Osteocyte (in vitro differentiated cells): ENCODE measurements around the gene KRT86. TPM values are rescaled to one million over a fixed set of nuclear protein-coding genes. Genes with fewer than 3 reads are reported as not detected.
"Not testable (repeated sequence)": the region's sequence is repeated elsewhere in the genome, so short reads cannot be mapped to it uniquely, and the experiment has no call there.

Source experiments
- DNase-seq: peaks from one replicate; pipeline ENCODE4 v3.0.0; 2021; ENCODE audit warnings: mixed read lengths; ENCODE audit not compliant: unreplicated experiment; ENCODE audit errors: extremely low spot score
- H3K27ac Mint-ChIP-seq: one replicate; pipeline ENCODE4 v1.8.0; 2021; ENCODE audit warnings: mild to moderate bottlenecking, mixed read lengths; ENCODE audit not compliant: unreplicated experiment
- H3K27me3 Mint-ChIP-seq: one replicate; pipeline ENCODE4 v1.8.0; 2021; ENCODE audit warnings: mixed read lengths; ENCODE audit not compliant: unreplicated experiment
- H3K36me3 Mint-ChIP-seq: one replicate; pipeline ENCODE4 v1.8.0; 2021; ENCODE audit warnings: mixed read lengths; ENCODE audit not compliant: unreplicated experiment
- H3K4me1 Mint-ChIP-seq: one replicate; pipeline ENCODE4 v1.8.0; 2021; ENCODE audit warnings: mixed read lengths; ENCODE audit not compliant: unreplicated experiment
- H3K4me3 Mint-ChIP-seq: one replicate; pipeline ENCODE4 v1.8.0; 2021; ENCODE audit warnings: mild to moderate bottlenecking, moderate library complexity, mixed read lengths; ENCODE audit not compliant: unreplicated experiment
- H3K9me3 Mint-ChIP-seq: one replicate; pipeline ENCODE4 v1.8.0; 2021; ENCODE audit warnings: mixed read lengths; ENCODE audit not compliant: unreplicated experiment
- CTCF ChIP-seq: fragments of 200-600 bp; sonication (generic); IDR thresholded peaks from 2 replicates; pipeline ENCODE4 v1.5.0; 2021; ENCODE audit warnings: antibody characterized with exemption, mild to moderate bottlenecking, moderate library complexity
- total RNA-seq: library from RNA; stranded (reverse); gene quantifications from 2 replicates; pipeline ENCODE4 v1.2.1, GENCODE V29; 2021

Gene KRT86
- total RNA-seq, 1 donor from 2014 or later: 0.24 TPM

GRCh38 chr12:52255926-52256583 is 18.4 kb upstream of the KRT86 start:
- H3K36me3 Mint-ChIP-seq: no peaks in the 10 kb centered on the region
- DNase-seq: no peak
- TF ChIP-seq CTCF: no peak
- H3K27ac Mint-ChIP-seq: no peak overlapping the region
- no peak overlapping the region for H3K4me3 Mint-ChIP-seq
- H3K27me3 Mint-ChIP-seq: no peaks in the 10 kb centered on the region
- H3K9me3 Mint-ChIP-seq: no peaks in the 10 kb centered on the region
- H3K4me1 Mint-ChIP-seq: peaks cover 19% of the 10 kb centered on the region

- H3K36me3 Mint-ChIP-seq: no peaks in the 10 kb centered on the region
- H3K27ac Mint-ChIP-seq: no peak overlapping the region
- H3K4me1 Mint-ChIP-seq: peaks cover 24% of the 10 kb centered on the region
- DNase-seq: no peak
- H3K4me3 Mint-ChIP-seq: no peak overlapping the region
- H3K9me3 Mint-ChIP-seq: no peaks in the 10 kb centered on the region
- TF ChIP-seq CTCF: no peak
- no peaks in the 10 kb centered on the region for H3K27me3 Mint-ChIP-seq
Measured at GRCh38 chr12:52256584-52256935, 17.9 kb upstream of the KRT86 start.

- Mint-ChIP-seq H3K4me3 (no peak overlapping the region), H3K27me3 (no peaks in the 10 kb centered on the region), H3K4me1 (peaks cover 26% of the 10 kb centered on the region), H3K36me3 (no peaks in the 10 kb centered on the region), H3K27ac (no peak overlapping the region), H3K9me3 (no peaks in the 10 kb centered on the region)
- TF ChIP-seq CTCF: no peak
- DNase-seq: no peak
Measured at GRCh38 chr12:52257074-52257551, 17.3 kb upstream of the KRT86 start.

DNA sequence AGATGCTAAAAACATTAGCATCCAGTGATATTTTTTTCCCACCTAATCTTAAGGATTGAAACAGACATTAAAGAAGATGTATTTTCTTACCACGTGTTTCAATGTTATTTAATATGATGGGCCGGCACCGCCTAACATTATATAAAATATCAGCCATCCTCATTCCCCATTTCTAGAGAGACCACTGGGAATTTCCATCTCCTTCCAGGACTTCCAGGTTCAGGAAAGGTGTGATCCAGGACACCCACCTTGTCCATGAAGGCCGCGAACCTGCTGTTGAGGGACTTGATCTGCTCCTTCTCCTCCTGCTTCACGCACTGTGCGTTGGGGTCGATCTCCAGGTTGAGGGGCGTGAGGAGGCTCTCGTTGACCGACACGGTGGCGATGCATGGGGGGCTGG is 16.5 kb upstream of the KRT86 start:
- peaks cover 26% of the 10 kb centered on the region for H3K4me1 Mint-ChIP-seq
- not testable (repeated sequence) for H3K4me3 Mint-ChIP-seq, H3K9me3 Mint-ChIP-seq, H3K27me3 Mint-ChIP-seq, H3K27ac Mint-ChIP-seq, DNase-seq, H3K36me3 Mint-ChIP-seq

DNA sequence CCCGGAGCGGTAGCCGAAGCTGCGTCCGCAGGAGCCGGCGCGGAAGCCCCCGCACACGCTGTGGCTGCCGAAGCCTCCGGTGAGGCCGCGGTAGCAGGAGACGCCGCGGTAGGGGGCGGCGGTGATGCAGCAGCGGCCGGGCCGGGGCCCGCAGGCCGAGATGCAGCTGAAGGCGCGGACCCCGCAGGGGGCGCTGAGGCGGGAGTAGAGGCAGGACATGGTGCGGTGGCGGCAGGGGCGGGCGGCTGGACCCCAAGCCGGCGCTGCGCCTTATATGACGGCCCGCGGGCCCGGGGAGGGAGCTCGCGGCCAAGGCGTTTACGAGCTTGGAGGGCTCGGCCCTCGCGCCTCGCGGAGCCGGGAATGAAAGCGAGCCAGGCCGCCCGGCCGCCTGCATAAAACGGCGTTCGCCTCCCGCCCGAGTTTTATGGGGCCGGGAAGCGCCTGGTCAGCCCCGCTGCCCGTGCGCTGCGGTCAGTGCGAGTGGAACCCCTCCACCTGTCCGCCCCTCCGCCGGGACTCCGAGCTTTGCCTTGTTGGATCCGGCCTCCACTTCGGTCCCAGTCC is 16.0 kb upstream of the KRT86 start:
- Mint-ChIP-seq H3K27me3 (no peaks in the 10 kb centered on the region), H3K4me3 (no peak overlapping the region), H3K36me3 (no peaks in the 10 kb centered on the region), H3K4me1 (peaks cover 26% of the 10 kb centered on the region), H3K27ac (no peak overlapping the region), H3K9me3 (no peaks in the 10 kb centered on the region)
- DNase-seq: no peak
- TF ChIP-seq CTCF: no peak
